Nephron (organoid): ENCODE results near the gene ADGRG7.

Experiments
- H3K27ac Mint-ChIP-seq, 3 experiments: 2 replicates each; pipeline ENCODE4 v1.8.0; 2020; ENCODE audit warnings: mixed read lengths in 3 of 3, mild to moderate bottlenecking in 2 of 3, moderate library complexity in 1 of 3
- H3K27me3 Mint-ChIP-seq: 2 replicates; pipeline ENCODE4 v1.8.0; 2021; ENCODE audit warnings: low read depth, mild to moderate bottlenecking, moderate library complexity, mixed read lengths
- H3K36me3 Mint-ChIP-seq: 2 replicates; pipeline ENCODE4 v1.8.0; 2020; ENCODE audit warnings: low read depth, mixed read lengths
- H3K4me1 Mint-ChIP-seq: 2 replicates; pipeline ENCODE4 v1.8.0; 2020; ENCODE audit warnings: mixed read lengths
- H3K4me3 Mint-ChIP-seq, 3 experiments: 2 replicates each; pipeline ENCODE4 v1.8.0; 2020; ENCODE audit warnings: mild to moderate bottlenecking in 3 of 3, mixed read lengths in 3 of 3, moderate library complexity in 2 of 3
- H3K9me3 Mint-ChIP-seq: 2 replicates; pipeline ENCODE4 v1.8.0; 2020; ENCODE audit warnings: mixed read lengths
- CTCF ChIP-seq, 3 experiments: fragments of 200-600 bp; sonication (generic); IDR thresholded peaks; one replicate each; pipeline ENCODE4 v1.5.0; 2021; ENCODE audit warnings: antibody characterized with exemption in 3 of 3; ENCODE audit not compliant: unreplicated experiment in 3 of 3

Gene ADGRG7

DNA sequence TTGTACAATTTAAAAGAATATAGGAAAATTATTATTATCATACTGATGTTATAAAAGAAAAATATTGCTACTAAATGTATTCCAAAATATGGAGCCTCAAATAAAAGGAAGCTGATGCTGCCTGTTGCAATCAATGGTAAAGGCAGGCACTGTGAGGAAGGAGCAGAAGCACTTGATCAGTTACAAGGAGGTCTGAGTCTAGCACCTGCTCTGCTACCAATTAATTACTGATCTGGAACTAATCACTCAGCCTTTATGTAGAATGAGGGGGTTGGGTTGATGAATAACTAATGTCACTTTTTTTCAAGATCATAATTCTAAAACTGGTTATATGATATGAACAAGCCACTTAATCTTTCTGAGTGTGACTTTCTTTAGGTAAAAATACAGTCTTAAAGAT lies 5.5 kb downstream of the ADGRG7 start:
- Mint-ChIP-seq H3K27me3 (no peaks in the 10 kb centered on the region), H3K36me3 (no peaks in the 10 kb centered on the region), H3K4me3 (no peak overlapping the region), H3K27ac (no peak overlapping the region), H3K9me3 (peaks cover 7% of the 10 kb centered on the region), H3K4me1 (no peaks in the 10 kb centered on the region)
- no peak for TF ChIP-seq CTCF (IDR thresholded peaks at IDR 0.05; ENCODE audit: unreplicated experiment in 3 of 3)

- Mint-ChIP-seq H3K4me3 (no peak overlapping the region), H3K27ac (no peak overlapping the region), H3K4me1 (no peaks in the 10 kb centered on the region), H3K36me3 (no peaks in the 10 kb centered on the region), H3K9me3 (peaks cover 7% of the 10 kb centered on the region), H3K27me3 (no peaks in the 10 kb centered on the region)
- no peak for TF ChIP-seq CTCF (IDR thresholded peaks at IDR 0.05; ENCODE audit: unreplicated experiment in 3 of 3)
Observed at GRCh38 chr3:100615684-100616083, 6.3 kb downstream of the ADGRG7 start.

- Mint-ChIP-seq H3K4me1 (no peaks in the 10 kb centered on the region), H3K27ac (no peak overlapping the region), H3K4me3 (no peak overlapping the region), H3K36me3 (no peaks in the 10 kb centered on the region), H3K27me3 (no peaks in the 10 kb centered on the region), H3K9me3 (peaks cover 12% of the 10 kb centered on the region)
- no peak for TF ChIP-seq CTCF (IDR thresholded peaks at IDR 0.05; ENCODE audit: unreplicated experiment in 3 of 3)
Observed at GRCh38 chr3:100621251-100621650, 11.8 kb downstream of the ADGRG7 start.

DNA sequence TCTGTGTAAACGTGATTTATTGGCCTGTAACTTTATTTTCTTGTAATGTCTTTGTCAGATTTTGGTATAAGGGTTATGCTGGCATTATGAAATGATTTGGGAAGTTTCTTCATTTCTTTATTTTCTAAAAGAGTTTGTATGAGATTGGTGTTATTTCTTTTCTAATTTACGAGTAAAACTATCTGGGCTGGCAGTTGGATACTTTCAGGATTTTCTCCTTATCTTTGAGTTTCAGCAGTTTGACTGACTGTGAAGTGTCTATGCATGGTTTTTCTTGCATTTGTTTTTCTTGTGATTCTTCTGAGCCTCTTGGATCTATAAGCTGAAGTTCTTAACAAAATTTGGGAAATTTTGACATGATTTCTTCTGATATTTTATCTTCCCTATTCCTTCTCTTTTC lies 18.1 kb downstream of the ADGRG7 start:
- no peak overlapping the region for H3K27ac Mint-ChIP-seq
- peaks cover 4% of the 10 kb centered on the region for H3K9me3 Mint-ChIP-seq

DNA sequence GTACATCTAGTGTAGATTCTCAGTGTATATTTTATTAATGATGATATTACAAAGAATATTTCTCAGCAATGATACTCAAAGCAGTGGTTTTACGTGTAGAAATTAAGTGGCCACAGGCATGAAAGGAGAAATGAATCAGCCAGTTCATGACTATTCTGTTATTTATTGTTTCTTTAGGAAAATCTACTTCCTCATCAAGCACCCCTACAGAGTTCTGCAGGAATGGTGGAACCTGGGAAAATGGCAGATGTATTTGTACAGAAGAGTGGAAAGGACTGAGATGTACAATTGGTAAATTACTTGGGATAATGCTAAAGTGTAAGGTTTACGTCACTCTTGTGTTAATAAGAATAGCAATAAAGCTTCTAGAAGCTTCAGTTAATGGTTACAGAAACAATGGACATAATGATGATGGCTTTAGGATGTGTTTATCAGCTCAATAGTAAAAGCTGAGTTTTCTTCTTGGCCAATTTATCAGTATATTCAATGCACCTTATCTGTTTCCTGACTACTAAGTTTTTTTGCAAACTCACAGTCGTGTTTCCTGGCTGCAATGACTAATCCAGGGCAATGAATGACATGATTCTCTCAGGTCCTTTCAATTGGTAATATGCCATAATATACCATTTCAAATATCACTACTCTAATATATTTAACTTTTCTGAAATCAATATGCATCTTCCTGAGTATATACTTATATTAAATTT lies 20.2 kb downstream of the ADGRG7 start:
- no peaks in the 10 kb centered on the region for H3K36me3 Mint-ChIP-seq
- H3K9me3 Mint-ChIP-seq, result peaks cover 2% of the 10 kb centered on the region
- no peak for TF ChIP-seq CTCF (IDR thresholded peaks at IDR 0.05; ENCODE audit: unreplicated experiment in 3 of 3)
- H3K27ac Mint-ChIP-seq, result no peak overlapping the region
- H3K4me3 Mint-ChIP-seq, result no peak overlapping the region
- no peaks in the 10 kb centered on the region for H3K27me3 Mint-ChIP-seq
- no peaks in the 10 kb centered on the region for H3K4me1 Mint-ChIP-seq

More for the DNA sequence above, 18.1 kb downstream of the ADGRG7 start:
- H3K4me3 Mint-ChIP-seq, result no peak overlapping the region
- H3K36me3 Mint-ChIP-seq, result no peaks in the 10 kb centered on the region
- no peaks in the 10 kb centered on the region for H3K4me1 Mint-ChIP-seq
- TF ChIP-seq CTCF (IDR thresholded peaks at IDR 0.05; ENCODE audit: unreplicated experiment in 3 of 3), result no peak
- H3K27me3 Mint-ChIP-seq, result no peaks in the 10 kb centered on the region

- Mint-ChIP-seq H3K36me3 (no peaks in the 10 kb centered on the region), H3K27me3 (no peaks in the 10 kb centered on the region), H3K4me1 (no peaks in the 10 kb centered on the region), H3K9me3 (no peaks in the 10 kb centered on the region), H3K4me3 (no peak overlapping the region), H3K27ac (no peak overlapping the region)
- no peak for TF ChIP-seq CTCF (IDR thresholded peaks at IDR 0.05; ENCODE audit: unreplicated experiment in 3 of 3)
Observed at GRCh38 chr3:100630664-100631063, 21.3 kb downstream of the ADGRG7 start.
